HEK293T (cell line): ENCODE results near the gene ZNF557.

Source experiments
- FOXM1 ChIP-seq: fragments of 450-650 bp; IDR thresholded peaks from 2 replicates; pipeline ENCODE4 v1.6.1; 2017; ENCODE audit warnings: mild to moderate bottlenecking, borderline replicate concordance
- SP1 ChIP-seq: fragments of 450-650 bp; IDR thresholded peaks from 2 replicates; pipeline ENCODE4 v1.6.1; 2017
- TARDBP ChIP-seq: fragments of 450-650 bp; IDR thresholded peaks from 2 replicates; pipeline ENCODE4 v1.6.1; 2016

DNA sequence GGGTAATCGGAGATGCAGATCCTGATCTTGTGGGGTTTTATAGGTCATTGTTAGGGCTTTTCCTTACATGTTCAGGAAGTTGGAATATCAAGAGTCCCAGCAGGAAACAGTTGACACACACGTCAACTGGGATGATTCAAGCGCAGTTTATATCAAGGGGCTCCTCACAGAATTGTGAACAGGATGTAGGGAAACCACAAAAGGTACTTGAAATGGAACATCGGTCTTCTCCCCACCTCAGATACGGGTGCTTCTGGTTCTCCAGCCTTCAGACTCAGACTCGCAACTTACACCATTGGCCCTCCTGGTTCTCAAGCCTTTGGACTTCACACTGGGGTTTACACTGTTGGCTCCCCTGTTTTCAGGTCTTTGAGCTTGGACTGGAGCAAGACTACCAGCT is 19.5 kb downstream of the ZNF557 start:
- TF ChIP-seq TARDBP (no peak), SP1 (no peak), FOXM1 (no peak)
